Smooth muscle cell (in vitro differentiated cells): ENCODE results near the gene MPZL1. TPM values are rescaled to one million over a fixed set of nuclear protein-coding genes. Genes with fewer than 3 reads are reported as not detected.

Source experiments
- DNase-seq: peaks from one replicate; lab custom pipeline; 2025; ENCODE audit not compliant: unreplicated experiment; lab: John Stamatoyannopoulos, UW
- H2AFZ ChIP-seq: fragments of 200-600 bp; sonication (generic); 2 replicates; pipeline ENCODE4 v1.6.0; 2016; ENCODE audit warnings: antibody characterized with exemption, low read depth, mild to moderate bottlenecking
- H3F3A ChIP-seq: fragments of 200-600 bp; sonication (generic); 2 replicates; pipeline ENCODE4 v1.6.0; 2017; ENCODE audit warnings: antibody characterized with exemption, low read depth
- H3K27ac ChIP-seq: fragments of 200-600 bp; sonication (generic); 2 replicates; pipeline ENCODE4 v1.5.1; 2016; ENCODE audit warnings: low read depth, mild to moderate bottlenecking
- H3K27me3 ChIP-seq: fragments of 200-600 bp; sonication (generic); 2 replicates; pipeline ENCODE4 v1.6.1; 2016; ENCODE audit warnings: low read depth, mild to moderate bottlenecking
- H3K36me3 ChIP-seq: fragments of 200-600 bp; sonication (generic); 2 replicates; pipeline ENCODE4 v1.5.1; 2016; ENCODE audit warnings: low read depth
- H3K4me1 ChIP-seq: fragments of 200-600 bp; sonication (generic); 2 replicates; pipeline ENCODE4 v1.5.1; 2016; ENCODE audit warnings: low read depth
- H3K4me2 ChIP-seq: fragments of 200-600 bp; sonication (generic); 2 replicates; pipeline ENCODE4 v1.6.0; 2016; ENCODE audit warnings: mild to moderate bottlenecking
- H3K4me3 ChIP-seq: fragments of 200-600 bp; sonication (generic); 2 replicates; pipeline ENCODE4 v1.5.1; 2016; ENCODE audit warnings: mild to moderate bottlenecking
- H3K79me2 ChIP-seq: fragments of 200-600 bp; sonication (generic); 2 replicates; pipeline ENCODE4 v1.6.0; 2016; ENCODE audit warnings: low read depth, mild to moderate bottlenecking
- H3K9ac ChIP-seq: fragments of 200-600 bp; sonication (generic); 2 replicates; pipeline ENCODE4 v1.6.0; 2016; ENCODE audit warnings: low read depth
- H3K9me3 ChIP-seq: fragments of 200-600 bp; sonication (generic); replicated peaks from 2 replicates; pipeline ENCODE4 v1.5.1; 2016; ENCODE audit warnings: low read depth
- H4K20me1 ChIP-seq: fragments of 200-600 bp; sonication (generic); 2 replicates; pipeline ENCODE4 v1.6.0; 2016; ENCODE audit warnings: low read depth
- CTCF ChIP-seq: fragments of 200-600 bp; sonication (generic); IDR thresholded peaks from 2 replicates; pipeline ENCODE4 v1.5.1; 2017; ENCODE audit warnings: borderline replicate concordance, mild to moderate bottlenecking, antibody characterized with exemption; ENCODE audit not compliant: insufficient read depth, poor library complexity, severe bottlenecking
- WGBS: methylation state at CpG from one replicate; pipeline ENCODE4 v1.1.7; 2016; ENCODE audit warnings: low lambda C conversion rate; 5-methylcytosine and 5-hydroxymethylcytosine counted together
- polyA plus RNA-seq: library from polyadenylated mRNA; unstranded; fragments of >200 nt; fragmentation: Nextera tagmentation; extraction: Ambion mirVana; gene quantifications from 2 replicates; pipeline ENCODE4 v1.2.1, GENCODE V29; 2016
- total RNA-seq: library from RNA; depleted of rRNA; stranded (reverse); fragments of >200 nt; gene quantifications from 2 replicates; pipeline ENCODE4 v1.2.3, GENCODE V29; 2014

The MPZL1 gene
- total and polyA plus RNA-seq, 2 experiments from 2014 or later: 250 to 276 TPM

- Histone ChIP-seq H4K20me1 (no peaks in the 10 kb centered on the region), H3K9ac (no peak overlapping the region), H2AFZ (no peak overlapping the region), H3K27me3 (no peaks in the 10 kb centered on the region), H3K27ac (no peak overlapping the region), H3K4me1 (peaks cover 9% of the 10 kb centered on the region), H3K4me3 (no peak overlapping the region), H3K4me2 (no peak overlapping the region), H3K9me3 (no peaks in the 10 kb centered on the region), H3K79me2 (no peaks in the 10 kb centered on the region), H3K36me3 (no peaks in the 10 kb centered on the region), H3F3A (peaks cover 6% of the 10 kb centered on the region)
- WGBS: 95% methylated on average over 1 of the region's 1 CpG
- no peak for DNase-seq
- TF ChIP-seq CTCF: no peak
Measured at GRCh38 chr1:167710836-167711235, 10.9 kb upstream of the MPZL1 start.

- Histone ChIP-seq H3F3A (peaks cover 6% of the 10 kb centered on the region), H3K4me1 (no peaks in the 10 kb centered on the region), H3K27me3 (no peaks in the 10 kb centered on the region), H3K9me3 (no peaks in the 10 kb centered on the region), H3K79me2 (no peaks in the 10 kb centered on the region), H3K4me2 (no peak overlapping the region), H3K9ac (no peak overlapping the region), H4K20me1 (no peaks in the 10 kb centered on the region), H3K4me3 (no peak overlapping the region), H3K27ac (no peak overlapping the region), H2AFZ (no peak overlapping the region), H3K36me3 (no peaks in the 10 kb centered on the region)
- DNase-seq: no peak
- TF ChIP-seq CTCF: no peak
- WGBS: 95% methylated on average over 3 of the region's 3 CpGs
Measured at GRCh38 chr1:167711797-167712196, 10.0 kb upstream of the MPZL1 start.

GRCh38 chr1:167713330-167714081 lies 8.3 kb upstream of the MPZL1 start:
- Histone ChIP-seq H3K4me3 (peak overlapping the region; percentile 85), H3K4me1 (peaks cover 1% of the 10 kb centered on the region), H3K79me2 (no peaks in the 10 kb centered on the region), H3F3A (peaks cover 11% of the 10 kb centered on the region), H3K9me3 (no peaks in the 10 kb centered on the region), H3K27me3 (no peaks in the 10 kb centered on the region), H4K20me1 (no peaks in the 10 kb centered on the region), H2AFZ (peak overlapping the region; percentile 92), H3K9ac (peak overlapping the region; percentile 62), H3K27ac (no peak overlapping the region), H3K36me3 (no peaks in the 10 kb centered on the region), H3K4me2 (peak overlapping the region; percentile 98)
- no peak for TF ChIP-seq CTCF
- DNase-seq: no peak
- WGBS: 3% methylated on average over 28 of the region's 31 CpGs

GRCh38 chr1:167714098-167714438 lies 7.7 kb upstream of the MPZL1 start:
- DNase-seq: no peak
- Histone ChIP-seq H3K9me3 (no peaks in the 10 kb centered on the region), H3K27ac (peak overlapping the region; percentile 38)

More at GRCh38 chr1:167714098-167714438, 7.7 kb upstream of the MPZL1 start:
- Histone ChIP-seq H3K27me3 (no peaks in the 10 kb centered on the region), H3K79me2 (no peaks in the 10 kb centered on the region), H3K36me3 (no peaks in the 10 kb centered on the region), H3F3A (peaks cover 11% of the 10 kb centered on the region), H3K4me3 (peak overlapping the region; percentile 85), H3K4me2 (peak overlapping the region; percentile 98), H3K9ac (peak overlapping the region; percentile 62), H2AFZ (peak overlapping the region; percentile 92), H3K4me1 (peaks cover 7% of the 10 kb centered on the region), H4K20me1 (no peaks in the 10 kb centered on the region)
- TF ChIP-seq CTCF: no peak
- WGBS: 0% methylated on average over 25 of the region's 28 CpGs
